Dendritic cell treated with granulocyte-macrophage colony-stimulating factor and Interleukin-4, amounts not matched to agents 40 ng/mL and 50 ng/mL, for 4 days (primary cell): ENCODE measurements around the gene MRGPRG.

Experiments used
- H3K27ac Mint-ChIP-seq: one replicate; pipeline ENCODE4 v1.8.0; 2022; ENCODE audit warnings: mild to moderate bottlenecking, mixed read lengths
- H3K27me3 Mint-ChIP-seq: one replicate; pipeline ENCODE4 v1.8.0; 2022; ENCODE audit warnings: mild to moderate bottlenecking, mixed read lengths
- H3K36me3 Mint-ChIP-seq: one replicate; pipeline ENCODE4 v1.8.0; 2022; ENCODE audit warnings: low read depth, mixed read lengths
- H3K4me1 Mint-ChIP-seq: one replicate; pipeline ENCODE4 v1.8.0; 2022; ENCODE audit warnings: low read depth, mixed read lengths
- H3K4me3 Mint-ChIP-seq: one replicate; pipeline ENCODE4 v1.8.0; 2022; ENCODE audit warnings: mild to moderate bottlenecking, moderate library complexity, mixed read lengths
- H3K9me3 Mint-ChIP-seq: one replicate; pipeline ENCODE4 v1.8.0; 2022; ENCODE audit warnings: mixed read lengths
- intact Hi-C: fragments of 100-400 bp; cut with micrococcal nuclease; formaldehyde crosslinking; loops from one replicate; pipeline ENCODE4 v1.15.0; 2022

The MRGPRG gene

DNA sequence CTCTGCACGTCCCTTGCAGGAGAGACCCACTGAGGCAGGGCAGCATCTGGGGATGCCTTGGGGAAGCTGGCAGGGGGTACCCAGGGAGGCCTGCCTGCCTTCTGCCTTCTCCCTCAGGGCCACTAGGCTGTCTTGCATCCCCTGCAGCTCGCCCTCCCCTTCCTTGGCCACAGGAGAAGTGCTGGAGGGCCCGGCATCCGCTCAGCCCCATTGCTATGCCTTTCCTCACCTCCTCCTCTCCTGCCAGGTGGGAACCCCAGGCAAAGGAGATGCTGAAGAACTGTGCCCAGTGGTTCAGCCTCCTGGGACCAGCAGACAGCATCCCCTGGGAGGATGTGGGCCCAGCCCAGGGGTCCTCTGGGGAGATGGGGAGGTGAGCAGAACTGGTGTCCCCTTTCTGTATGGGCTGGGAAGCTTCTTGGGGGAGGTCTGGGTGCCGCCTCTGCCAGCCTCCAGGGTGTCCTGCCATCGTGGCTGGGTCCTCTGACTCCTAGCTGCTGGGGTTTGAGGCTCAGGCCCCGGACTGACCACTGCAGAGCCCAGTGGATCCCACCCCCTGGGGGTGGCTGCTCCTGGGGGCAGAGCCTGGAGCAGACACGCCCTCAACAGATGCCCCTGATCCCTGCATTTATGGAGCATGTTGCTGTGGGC is 20.6 kb downstream of the MRGPRG start:
- intact Hi-C loops = no loop called here
- Mint-ChIP-seq H3K36me3 (no peaks in the 10 kb centered on the region), H3K4me3 (no peak overlapping the region), H3K27me3 (peaks cover 75% of the 10 kb centered on the region), H3K4me1 (peaks cover 7% of the 10 kb centered on the region), H3K9me3 (no peaks in the 10 kb centered on the region), H3K27ac (no peak overlapping the region)

DNA sequence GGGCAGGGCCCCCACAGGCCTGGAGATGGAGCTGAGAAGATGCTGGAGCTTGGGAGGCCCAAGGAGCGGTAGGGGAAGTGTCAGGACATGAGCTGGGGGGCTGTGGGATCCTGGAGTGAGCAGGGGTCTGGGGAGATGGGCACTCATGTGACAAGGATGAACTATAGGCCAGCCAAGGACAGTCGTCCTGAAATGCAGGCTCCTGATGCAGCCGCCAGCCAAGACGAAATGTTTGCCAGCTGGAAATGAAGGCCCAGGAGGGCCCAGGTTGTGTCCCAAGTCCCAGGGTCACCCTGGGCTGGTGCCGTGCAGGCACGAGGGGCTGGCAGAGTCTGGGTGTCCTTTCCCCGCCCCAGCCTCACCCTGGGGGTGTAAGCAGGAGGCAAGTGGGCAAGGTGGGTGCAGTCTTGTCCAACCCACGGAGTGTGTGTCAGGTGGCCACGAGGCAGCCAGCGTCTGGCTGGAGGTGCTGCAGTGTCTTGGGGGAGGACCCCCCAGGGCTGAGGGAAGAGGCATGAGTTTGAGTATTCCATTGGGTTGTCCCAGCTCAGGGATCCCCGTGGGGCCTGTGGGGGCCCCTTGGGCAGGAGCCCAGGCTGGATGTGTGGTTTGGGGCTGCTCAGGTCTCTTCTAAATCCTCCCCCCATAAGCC is 21.4 kb downstream of the MRGPRG start:
- no peak overlapping the region for H3K4me3 Mint-ChIP-seq
- peaks cover 73% of the 10 kb centered on the region for H3K27me3 Mint-ChIP-seq
- intact Hi-C loops = no loop called here
- H3K4me1 Mint-ChIP-seq = peaks cover 7% of the 10 kb centered on the region
- no peak overlapping the region for H3K27ac Mint-ChIP-seq
- no peaks in the 10 kb centered on the region for H3K9me3 Mint-ChIP-seq
- H3K36me3 Mint-ChIP-seq = no peaks in the 10 kb centered on the region

DNA sequence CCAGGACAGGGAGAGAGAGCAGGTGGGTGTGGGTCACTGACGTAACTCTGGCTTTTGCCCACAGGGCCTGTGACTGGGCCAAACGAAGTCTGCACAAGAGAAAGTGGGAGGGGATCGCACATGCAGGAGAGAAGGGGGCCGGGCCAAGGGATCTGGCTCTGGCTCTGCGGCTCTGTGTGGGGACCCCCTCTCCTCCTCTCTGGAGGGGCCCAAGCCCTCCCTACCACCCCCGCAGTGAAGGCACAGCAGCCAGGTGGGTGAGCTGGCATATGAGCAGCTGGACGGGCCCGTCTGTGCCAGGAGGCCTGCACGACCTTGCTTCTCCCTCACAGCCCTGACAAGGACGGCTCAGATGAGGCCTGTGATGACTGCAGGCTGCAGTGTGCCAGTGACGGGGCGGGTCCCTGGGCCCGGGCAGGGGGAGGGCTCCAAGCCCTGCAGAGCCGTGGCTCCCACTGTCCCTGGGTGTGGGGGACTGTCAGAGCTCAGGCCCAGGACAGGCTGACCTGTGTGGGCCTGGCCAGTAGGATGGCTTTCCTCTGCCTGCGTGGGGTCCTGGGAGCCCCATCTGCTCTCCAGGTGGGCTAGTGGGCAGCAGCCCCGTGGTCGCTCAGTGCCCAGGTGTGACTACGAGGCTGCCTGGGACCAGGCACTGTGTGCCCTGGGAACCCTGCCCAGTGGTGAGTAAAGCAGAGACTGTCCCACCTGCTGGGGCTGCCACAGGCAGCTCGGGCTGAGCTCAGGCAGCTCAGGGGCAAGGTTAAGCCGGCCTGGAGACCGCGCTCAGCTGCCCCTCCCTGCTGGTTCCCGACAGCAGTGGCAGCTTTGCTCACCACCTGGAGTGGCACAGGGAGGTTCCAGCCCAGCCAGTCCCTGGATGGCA is 22.2 kb downstream of the MRGPRG start:
- intact Hi-C loops = no loop called here

DNA sequence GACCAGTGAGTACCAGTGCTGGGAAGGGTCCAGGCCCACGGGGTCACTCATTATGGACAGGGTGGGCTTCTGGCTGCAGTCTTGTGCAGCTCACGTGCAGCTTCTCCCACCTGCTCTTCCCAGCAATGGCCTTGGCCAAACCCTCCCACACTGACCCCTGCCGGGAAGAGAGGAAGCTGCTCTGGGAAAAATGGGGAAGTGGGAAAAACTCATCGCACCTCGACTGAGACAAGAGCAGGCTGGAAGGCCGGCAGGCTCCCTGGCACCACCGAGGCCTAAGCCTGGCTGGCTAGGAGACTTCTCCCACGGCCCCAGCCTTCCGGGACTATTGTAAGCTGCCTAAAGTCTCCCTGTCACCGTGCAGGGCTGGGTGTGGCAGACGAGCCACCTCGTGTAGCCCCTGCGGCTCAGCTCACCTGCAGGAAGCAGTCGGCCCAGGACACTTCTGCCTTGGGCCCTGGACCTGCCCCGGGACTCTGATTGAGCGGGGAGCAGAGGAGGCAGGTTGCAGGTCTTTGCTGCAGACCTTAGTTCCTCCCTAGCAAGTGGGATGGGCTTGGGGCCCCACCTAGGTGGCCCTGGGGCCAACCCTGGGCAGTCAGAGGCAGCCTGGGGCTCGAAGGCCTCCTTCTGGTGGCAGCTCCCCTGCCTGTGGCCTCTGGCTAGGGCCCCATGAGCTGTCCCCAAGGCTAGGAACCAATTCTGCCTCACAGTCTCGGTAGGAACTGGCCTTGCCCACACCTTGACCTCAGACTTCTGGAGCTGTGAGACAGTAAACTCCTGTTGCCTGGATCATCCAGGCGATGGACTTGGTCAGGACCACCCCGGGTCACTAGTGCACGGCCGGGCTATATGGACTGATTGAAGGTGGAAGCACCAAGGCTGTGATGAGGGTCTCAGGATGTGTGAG is 23.1 kb downstream of the MRGPRG start:
- Mint-ChIP-seq H3K4me3 (no peak overlapping the region), H3K27ac (no peak overlapping the region), H3K36me3 (no peaks in the 10 kb centered on the region), H3K4me1 (peaks cover 7% of the 10 kb centered on the region), H3K27me3 (peaks cover 59% of the 10 kb centered on the region), H3K9me3 (no peaks in the 10 kb centered on the region)
- intact Hi-C loops = no loop called here

More for the DNA sequence above, 22.2 kb downstream of the MRGPRG start:
- Mint-ChIP-seq H3K27ac (no peak overlapping the region), H3K4me3 (no peak overlapping the region), H3K27me3 (peaks cover 68% of the 10 kb centered on the region), H3K4me1 (peaks cover 7% of the 10 kb centered on the region), H3K36me3 (no peaks in the 10 kb centered on the region), H3K9me3 (no peaks in the 10 kb centered on the region)

DNA sequence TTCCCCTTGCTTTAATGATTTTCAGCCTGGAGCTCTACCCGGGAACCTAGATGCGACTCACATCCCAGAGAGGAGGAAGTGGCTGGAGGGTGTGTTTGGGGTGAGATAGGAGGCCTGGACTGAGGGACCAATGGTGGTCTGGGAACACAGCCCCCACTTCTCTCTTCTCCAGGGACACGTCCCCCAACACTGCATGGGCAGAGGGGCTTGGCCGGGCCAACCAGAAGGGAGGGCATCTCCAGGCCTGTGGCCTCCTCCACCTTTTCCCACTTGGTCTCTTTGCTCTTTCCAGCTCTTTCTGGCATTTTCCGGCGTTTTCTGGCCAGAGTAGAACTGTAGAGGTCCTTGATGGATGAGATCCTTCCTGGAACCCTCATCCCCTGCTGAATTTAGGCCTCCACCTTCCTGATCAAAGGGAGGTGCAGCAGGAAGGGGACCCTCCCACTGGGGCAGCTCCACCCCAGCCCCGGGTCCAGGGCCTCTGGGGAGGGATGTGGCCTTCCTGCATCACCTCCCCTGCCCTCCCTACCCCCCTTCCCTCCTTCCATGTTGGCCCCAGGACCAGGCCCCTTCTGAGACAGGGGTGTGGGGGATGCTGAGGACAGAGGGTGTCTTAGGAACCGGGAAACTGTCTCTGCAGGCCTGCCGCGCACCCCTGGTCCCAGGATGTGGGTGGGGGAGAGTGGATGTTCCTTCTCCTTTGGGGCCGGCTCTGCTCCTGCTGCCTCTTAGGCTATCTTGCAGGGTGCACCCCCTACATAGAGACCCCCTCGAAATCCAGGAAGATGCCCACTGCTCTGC is 24.4 kb downstream of the MRGPRG start:
- H3K27ac Mint-ChIP-seq = no peak overlapping the region
- H3K4me1 Mint-ChIP-seq = peaks cover 7% of the 10 kb centered on the region

DNA sequence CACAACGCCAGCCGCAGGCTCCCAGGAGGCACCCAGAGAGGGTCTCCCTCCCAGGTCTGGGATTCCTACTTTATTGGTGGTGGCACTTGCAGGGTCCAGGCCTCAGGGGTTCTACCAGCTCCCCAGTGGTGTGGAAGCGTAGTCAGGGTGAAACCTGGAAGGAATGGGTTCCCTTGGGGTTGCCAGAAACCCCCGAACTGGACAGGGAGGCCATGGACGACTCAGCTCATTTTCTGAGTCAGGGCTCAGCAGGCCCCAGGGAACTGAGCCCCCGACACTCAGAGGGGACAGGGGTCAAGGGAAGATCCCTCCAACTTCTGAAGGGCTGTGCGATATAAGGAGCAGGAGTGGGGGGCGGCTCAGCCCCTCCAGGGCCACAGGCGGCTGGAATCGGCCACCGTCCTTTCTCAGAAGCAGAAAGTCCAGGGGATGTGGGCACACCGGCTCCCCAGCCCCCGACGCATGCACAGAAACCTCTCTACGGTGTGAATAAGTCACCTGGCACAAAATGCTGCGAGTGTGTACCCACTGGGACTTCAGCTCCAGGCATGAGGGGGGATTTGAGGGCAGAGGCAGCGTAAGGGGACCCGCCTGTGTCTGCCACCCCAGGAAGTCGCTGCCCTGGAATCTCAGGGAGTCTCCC is 25.1 kb downstream of the MRGPRG start:
- Mint-ChIP-seq H3K4me3 (no peak overlapping the region), H3K4me1 (peaks cover 7% of the 10 kb centered on the region), H3K9me3 (no peaks in the 10 kb centered on the region), H3K27ac (no peak overlapping the region), H3K36me3 (no peaks in the 10 kb centered on the region), H3K27me3 (peaks cover 54% of the 10 kb centered on the region)
- intact Hi-C loops = no loop called here

More for the DNA sequence above, 24.4 kb downstream of the MRGPRG start:
- Mint-ChIP-seq H3K27me3 (peaks cover 57% of the 10 kb centered on the region), H3K9me3 (no peaks in the 10 kb centered on the region), H3K36me3 (no peaks in the 10 kb centered on the region), H3K4me3 (no peak overlapping the region)
- intact Hi-C loops = no loop called here

DNA sequence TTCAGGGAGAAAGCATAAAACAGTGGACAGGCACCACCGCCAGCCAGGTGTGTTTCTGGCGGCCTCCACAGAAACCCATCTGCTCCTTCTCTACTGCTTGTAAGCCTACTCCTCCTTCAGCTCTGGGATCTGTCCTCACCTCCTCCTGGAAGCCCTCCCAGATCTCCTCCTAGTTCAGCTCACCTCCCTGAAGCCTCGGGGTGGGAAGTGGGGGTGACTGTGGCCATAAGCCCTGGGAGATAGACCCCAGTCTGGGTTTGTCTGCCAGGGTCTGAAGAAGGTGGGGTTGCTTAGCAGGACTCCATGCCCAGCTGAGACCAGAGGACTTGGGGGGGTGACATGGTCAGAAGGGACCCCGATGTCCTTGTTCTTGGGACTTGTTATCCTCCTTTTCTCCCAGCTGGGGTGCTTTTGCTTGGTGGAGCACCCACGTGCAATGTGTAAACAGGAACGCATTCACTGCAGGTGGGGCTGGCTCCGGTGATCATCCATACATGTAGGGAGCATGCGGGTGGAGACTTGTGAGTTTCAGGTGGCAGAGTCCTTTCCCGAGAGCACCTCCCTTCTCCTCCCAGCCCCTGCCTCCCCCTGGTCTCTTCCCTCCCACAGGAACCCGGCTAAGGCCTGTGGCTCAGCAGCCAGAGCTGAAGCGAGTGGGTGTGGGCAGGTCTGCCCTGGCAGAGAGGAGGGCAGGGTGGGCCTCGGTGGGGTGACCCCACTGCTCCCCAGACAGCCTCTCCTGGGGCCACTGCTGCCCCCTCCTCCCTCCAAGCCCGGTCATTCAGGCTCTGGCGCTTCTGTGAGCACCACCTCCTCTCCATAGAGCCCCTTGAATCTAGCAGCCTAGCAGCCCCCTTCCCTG is 25.9 kb downstream of the MRGPRG start:
- no peaks in the 10 kb centered on the region for H3K9me3 Mint-ChIP-seq
- intact Hi-C loops = no loop called here
- H3K27ac Mint-ChIP-seq = no peak overlapping the region
- no peak overlapping the region for H3K4me3 Mint-ChIP-seq
- peaks cover 52% of the 10 kb centered on the region for H3K27me3 Mint-ChIP-seq
- no peaks in the 10 kb centered on the region for H3K36me3 Mint-ChIP-seq
- peaks cover 7% of the 10 kb centered on the region for H3K4me1 Mint-ChIP-seq

DNA sequence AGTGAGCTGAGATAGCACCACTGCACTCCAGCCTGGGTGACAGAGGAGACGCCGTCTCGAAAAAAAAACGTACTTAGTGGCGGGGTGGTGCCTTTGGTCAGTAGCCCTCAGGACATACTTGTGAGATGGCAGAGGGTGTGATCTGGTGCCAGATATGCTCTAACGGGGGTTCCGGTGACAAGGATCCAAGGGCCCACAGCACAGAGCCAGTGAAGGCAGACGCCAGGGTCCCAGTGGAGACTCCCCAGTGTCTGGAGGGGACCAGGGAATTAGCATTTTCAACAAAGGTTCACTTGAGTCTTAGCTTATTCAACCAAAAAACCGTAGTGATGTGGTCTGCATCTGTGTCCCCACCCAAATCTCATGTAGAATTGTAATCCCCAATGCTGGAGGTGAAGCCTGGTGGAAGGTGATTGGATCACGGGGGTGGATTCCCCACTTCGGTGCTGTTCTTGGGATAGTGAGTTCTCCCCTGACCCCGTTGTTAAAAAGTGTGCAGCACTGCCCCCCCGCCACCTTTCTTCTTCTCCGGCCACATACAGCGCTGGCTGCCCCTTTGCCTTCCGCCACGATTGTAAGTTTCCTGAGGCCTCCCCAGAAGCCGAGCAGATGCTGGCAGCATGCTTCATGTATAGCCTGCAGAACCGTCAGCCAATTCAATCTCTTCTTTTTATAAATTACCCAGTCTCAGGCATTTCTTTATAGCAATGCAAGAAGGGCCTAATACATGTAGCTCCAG is 26.9 kb downstream of the MRGPRG start:
- Mint-ChIP-seq H3K9me3 (no peaks in the 10 kb centered on the region), H3K27me3 (peaks cover 44% of the 10 kb centered on the region), H3K36me3 (no peaks in the 10 kb centered on the region), H3K4me3 (no peak overlapping the region), H3K27ac (no peak overlapping the region), H3K4me1 (peaks cover 7% of the 10 kb centered on the region)
- intact Hi-C loops = no loop called here

DNA sequence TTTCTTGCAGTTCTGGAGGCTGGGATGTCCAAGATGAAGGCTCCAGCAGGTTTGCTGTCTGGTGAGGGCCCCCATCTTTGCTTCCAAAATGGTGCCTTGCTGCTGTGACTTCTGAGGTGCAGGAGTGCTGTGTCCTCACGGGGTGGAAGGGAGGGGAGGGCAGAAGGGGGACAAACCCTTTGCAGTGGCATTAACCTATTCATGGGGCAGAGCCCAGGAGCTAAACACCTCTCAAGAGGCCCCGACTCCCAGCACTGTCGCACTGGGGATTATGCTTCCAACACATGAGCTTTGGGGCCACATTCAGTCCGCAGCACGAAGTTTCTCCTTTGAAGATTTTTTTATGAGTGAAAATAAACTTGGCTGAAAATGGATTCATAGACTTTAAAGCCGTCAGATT is 28.0 kb downstream of the MRGPRG start:
- no peaks in the 10 kb centered on the region for H3K9me3 Mint-ChIP-seq
- no peaks in the 10 kb centered on the region for H3K36me3 Mint-ChIP-seq
- H3K4me3 Mint-ChIP-seq = no peak overlapping the region
- intact Hi-C loops = no loop called here
- no peak overlapping the region for H3K27ac Mint-ChIP-seq
- peaks cover 40% of the 10 kb centered on the region for H3K27me3 Mint-ChIP-seq
- peaks cover 7% of the 10 kb centered on the region for H3K4me1 Mint-ChIP-seq

DNA sequence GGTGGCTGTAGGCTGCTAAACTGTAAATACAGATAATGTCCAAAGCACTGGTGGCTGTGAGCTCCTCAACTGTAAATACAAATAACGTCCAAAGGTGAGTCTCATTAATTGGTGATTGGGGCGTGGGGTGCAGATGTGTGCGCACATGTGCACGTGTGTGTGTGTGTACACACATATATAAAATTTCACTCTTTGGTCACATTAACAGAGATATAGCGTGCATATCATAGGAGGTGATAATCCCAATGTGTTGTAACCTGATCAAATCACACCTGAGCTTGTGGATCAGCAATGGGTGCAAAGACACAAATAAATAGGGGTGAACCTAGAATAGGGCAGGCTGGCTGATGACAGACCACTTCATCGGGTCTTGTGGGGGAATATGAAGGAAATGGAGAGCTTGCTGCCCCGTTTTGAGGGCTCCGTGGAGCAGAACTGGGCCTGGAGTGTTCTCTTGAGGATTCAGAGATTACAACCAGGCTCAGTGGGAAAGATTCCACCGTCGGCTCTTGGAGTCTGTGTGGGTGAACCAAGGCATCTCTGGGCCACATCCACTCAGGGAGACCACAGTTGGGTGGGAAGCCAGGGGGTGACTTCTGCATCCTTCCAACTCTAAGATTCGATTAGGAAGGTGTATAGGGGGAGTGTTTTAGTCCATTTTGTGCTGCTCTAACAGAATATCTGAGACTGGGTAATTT is 28.6 kb downstream of the MRGPRG start:
- H3K4me1 Mint-ChIP-seq = peaks cover 3% of the 10 kb centered on the region
- H3K9me3 Mint-ChIP-seq = peaks cover 1% of the 10 kb centered on the region
- H3K36me3 Mint-ChIP-seq = no peaks in the 10 kb centered on the region
- no peak overlapping the region for H3K4me3 Mint-ChIP-seq
- no peak overlapping the region for H3K27ac Mint-ChIP-seq
- intact Hi-C loops = no loop called here
- peaks cover 35% of the 10 kb centered on the region for H3K27me3 Mint-ChIP-seq

DNA sequence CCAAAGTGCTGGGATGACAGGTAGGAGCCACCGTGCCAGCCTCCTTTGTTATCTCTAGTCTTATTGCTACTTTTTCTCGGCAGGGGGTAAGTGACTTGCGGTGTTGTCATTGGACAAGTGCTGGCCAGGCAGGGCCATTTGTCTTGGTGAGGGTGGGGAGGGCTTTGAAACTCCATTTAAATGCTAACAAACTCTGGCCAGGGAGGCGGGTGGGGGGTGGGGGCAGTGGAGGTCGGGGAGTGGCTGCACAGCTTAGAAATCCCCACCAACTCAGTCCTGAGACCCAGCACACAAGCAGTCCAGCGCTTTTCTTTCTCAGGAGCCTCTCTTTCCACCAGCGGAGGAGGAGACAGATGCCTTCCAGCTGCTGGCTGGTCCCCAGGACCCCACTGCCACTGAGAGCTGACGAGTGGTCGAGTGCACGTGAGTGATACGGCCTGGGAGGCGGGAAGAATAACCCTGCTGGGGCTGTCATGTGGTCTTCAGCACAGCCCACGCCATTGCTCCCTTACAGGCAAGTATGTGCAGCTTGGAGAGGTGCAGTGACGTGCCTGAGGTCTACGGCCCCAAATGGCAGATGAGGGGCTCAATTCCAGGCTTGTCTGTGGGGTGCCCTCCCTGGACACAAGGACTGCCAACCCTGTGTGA is 29.3 kb downstream of the MRGPRG start:
- Mint-ChIP-seq H3K36me3 (no peaks in the 10 kb centered on the region), H3K4me1 (peaks cover 6% of the 10 kb centered on the region), H3K27me3 (peaks cover 30% of the 10 kb centered on the region), H3K9me3 (peaks cover 8% of the 10 kb centered on the region), H3K27ac (no peak overlapping the region), H3K4me3 (no peak overlapping the region)
- intact Hi-C loops = no loop called here
